Measurements from ENCODE around the gene NCOA3. TPM values are rescaled to one million over a fixed set of nuclear protein-coding genes. Genes with fewer than 3 reads are reported as not detected.

Gene NCOA3
- total RNA-seq, 2 donors from 2014 or later, result 63.6 to 66.6 TPM

DNA sequence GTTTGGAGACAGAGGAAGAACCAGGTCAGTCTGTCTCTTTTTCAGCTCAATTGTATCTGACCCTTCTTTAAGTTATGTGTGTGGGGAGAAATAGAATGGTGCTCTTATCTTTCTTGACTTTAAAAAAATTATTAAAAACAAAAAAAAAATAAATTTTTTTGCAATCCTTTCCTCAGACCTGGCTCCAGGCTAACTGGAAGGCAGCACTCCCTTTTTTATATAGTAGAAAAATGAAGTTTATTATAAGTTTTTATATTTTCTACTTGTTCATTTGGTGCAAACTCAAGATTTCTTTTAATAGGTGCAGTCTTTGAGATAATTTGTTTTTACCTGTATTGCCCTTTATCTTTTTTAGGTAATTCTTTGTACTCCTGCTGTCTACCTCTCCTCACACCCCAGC, 153.9 kb downstream of the NCOA3 start:
- no peaks in the 10 kb centered on the region for H3K4me1 Mint-ChIP-seq (ENCODE audit: low read depth in 2 of 2)
- no peaks in the 10 kb centered on the region for H3K27me3 Mint-ChIP-seq
- ATAC-seq (no peak), DNase-seq (ENCODE audit: low spot score) (no peak)
- H3K9me3 Mint-ChIP-seq, result no peaks in the 10 kb centered on the region
- no peak overlapping the region for H3K4me3 Mint-ChIP-seq
- H3K36me3 Mint-ChIP-seq, result peaks cover 33% of the 10 kb centered on the region
- H3K27ac Mint-ChIP-seq, result no peak overlapping the region

GRCh38 chr20:47656318-47656717, 154.6 kb downstream of the NCOA3 start:
- H3K27me3 Mint-ChIP-seq, result no peaks in the 10 kb centered on the region
- no peak for ATAC-seq
- no peaks in the 10 kb centered on the region for H3K9me3 Mint-ChIP-seq
- DNase-seq (ENCODE audit: low spot score), result no peak
- no peak overlapping the region for H3K27ac Mint-ChIP-seq
- H3K4me3 Mint-ChIP-seq, result no peak overlapping the region
- H3K36me3 Mint-ChIP-seq, result peaks cover 28% of the 10 kb centered on the region
- H3K4me1 Mint-ChIP-seq (ENCODE audit: low read depth in 2 of 2), result no peaks in the 10 kb centered on the region

DNA sequence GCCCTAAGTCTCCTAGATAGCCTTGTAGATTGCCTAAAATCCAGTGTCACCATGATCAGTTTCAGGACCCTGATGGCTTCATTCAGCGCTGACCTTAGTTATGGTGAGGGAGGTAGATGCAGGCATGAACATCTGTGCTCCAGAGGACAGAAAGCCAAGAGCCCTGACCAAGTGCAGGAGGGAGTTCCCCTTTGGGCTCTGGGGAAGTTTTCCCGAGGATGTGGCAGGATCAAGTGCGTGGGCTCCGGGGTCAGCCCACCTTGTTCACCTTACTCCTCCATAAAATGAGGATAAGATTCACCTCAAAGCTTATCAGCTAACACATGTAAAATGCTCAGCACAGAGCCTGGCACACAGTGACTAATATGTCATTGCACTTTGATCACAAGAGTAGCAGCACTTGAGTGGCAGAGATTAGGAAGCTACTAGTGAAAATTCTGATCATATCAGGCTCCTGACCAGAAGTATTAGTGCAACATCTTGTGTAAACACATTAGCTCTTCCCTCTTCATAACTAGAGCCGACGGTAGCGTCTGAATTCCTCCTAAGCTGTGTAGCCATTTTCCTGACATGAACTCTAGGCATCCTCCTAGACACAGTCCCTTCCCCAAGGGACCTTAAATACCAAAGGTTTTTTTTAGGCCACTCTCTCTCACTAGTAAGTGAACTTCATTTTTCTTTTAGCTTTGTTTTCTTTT, 158.4 kb downstream of the NCOA3 start:
- Mint-ChIP-seq H3K9me3 (no peaks in the 10 kb centered on the region), H3K36me3 (peaks cover 9% of the 10 kb centered on the region), H3K27me3 (no peaks in the 10 kb centered on the region), H3K4me3 (no peak overlapping the region), H3K4me1 (ENCODE audit: low read depth in 2 of 2) (peaks cover 0 to 5% of the 10 kb centered on the region in 2 donors), H3K27ac (no peak overlapping the region)
- DNase-seq (ENCODE audit: low spot score), result no peak
- no peak for ATAC-seq

DNA sequence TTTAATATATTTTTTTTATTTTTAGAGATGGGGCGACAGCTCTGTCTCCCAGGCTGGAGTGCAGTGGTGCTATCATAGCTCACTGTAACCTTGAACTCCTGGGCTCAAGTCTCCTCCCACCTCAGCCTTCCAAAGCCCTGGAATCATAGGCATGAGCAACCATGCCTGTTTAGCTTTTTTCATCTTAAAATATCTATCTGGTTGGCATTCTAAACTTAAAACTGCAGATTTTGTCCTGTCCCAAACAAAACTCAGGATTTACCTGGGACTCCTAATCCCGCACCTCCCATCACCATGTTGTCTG, 158.9 kb downstream of the NCOA3 start:
- Mint-ChIP-seq H3K9me3 (no peaks in the 10 kb centered on the region), H3K4me3 (no peak overlapping the region), H3K4me1 (ENCODE audit: low read depth in 2 of 2) (peaks cover 0 to 5% of the 10 kb centered on the region in 2 donors), H3K27ac (no peak overlapping the region), H3K36me3 (peaks cover 6% of the 10 kb centered on the region), H3K27me3 (no peaks in the 10 kb centered on the region)
- DNase-seq (ENCODE audit: low spot score) (no peak), ATAC-seq (no peak)

DNA sequence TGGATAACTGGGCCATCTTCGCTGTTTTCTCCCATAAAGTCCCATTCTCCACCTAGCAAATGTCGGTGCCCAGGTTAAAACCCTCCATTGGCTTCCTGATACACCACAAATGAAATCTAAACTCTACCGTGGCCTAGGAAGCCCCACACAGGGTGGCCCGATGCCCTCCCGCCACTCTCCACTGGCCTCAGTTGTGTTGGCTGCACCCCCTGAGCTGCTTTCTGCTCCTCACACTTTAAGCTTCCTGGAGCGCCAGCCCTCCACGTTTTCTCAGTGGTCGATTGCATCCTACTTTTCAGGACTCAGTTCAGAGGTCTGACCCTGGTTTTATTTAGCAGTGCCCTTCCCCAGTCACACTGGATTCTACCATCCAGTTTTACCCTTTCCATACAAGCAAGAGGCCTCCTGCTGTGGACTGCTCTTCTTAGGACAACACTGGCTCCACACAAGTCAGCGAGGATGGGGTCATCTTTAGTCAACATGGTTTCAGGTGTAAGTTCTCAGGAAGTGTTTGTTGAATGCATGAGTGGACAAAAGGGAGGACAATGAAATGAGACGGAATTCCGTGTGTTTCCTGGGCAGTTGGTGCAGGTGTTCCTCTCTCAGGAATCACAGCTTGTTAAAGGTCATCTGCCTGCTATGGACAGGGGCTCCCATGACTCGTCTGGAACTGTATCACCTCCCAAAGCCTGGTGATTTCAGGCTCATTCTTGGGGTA, 159.5 kb downstream of the NCOA3 start:
- Mint-ChIP-seq H3K27me3 (no peaks in the 10 kb centered on the region), H3K9me3 (no peaks in the 10 kb centered on the region), H3K4me3 (no peak overlapping the region), H3K4me1 (ENCODE audit: low read depth in 2 of 2) (peaks cover 0 to 5% of the 10 kb centered on the region in 2 donors), H3K27ac (no peak overlapping the region), H3K36me3 (peaks cover 6% of the 10 kb centered on the region)
- ATAC-seq (no peak), DNase-seq (ENCODE audit: low spot score) (no peak)

DNA sequence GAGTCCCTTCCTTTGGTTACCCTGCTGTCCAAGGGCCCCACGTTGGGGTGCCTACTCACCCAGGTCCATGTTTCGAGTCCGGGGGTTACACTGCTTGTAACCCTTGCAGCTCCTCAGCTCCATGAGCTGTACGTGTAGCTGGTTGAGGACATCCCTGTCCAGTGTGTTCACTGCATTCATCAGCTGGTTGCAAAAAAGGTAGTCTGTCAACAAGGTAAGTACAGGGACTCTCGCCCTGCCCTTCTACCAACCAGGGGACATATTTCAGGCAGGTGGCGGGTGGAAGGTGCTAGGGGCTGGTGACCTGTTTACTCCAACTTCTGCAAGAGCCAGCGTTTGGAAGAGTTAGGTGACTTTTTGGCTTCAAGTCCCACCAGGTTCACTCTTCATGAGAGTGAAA, 160.0 kb downstream of the NCOA3 start:
- Mint-ChIP-seq H3K27ac (no peak overlapping the region), H3K4me3 (no peak overlapping the region), H3K9me3 (no peaks in the 10 kb centered on the region), H3K27me3 (no peaks in the 10 kb centered on the region), H3K4me1 (ENCODE audit: low read depth in 2 of 2) (peaks cover 0 to 5% of the 10 kb centered on the region in 2 donors), H3K36me3 (peaks cover 6% of the 10 kb centered on the region)
- no peak for DNase-seq (ENCODE audit: low spot score)
- no peak for ATAC-seq

DNA sequence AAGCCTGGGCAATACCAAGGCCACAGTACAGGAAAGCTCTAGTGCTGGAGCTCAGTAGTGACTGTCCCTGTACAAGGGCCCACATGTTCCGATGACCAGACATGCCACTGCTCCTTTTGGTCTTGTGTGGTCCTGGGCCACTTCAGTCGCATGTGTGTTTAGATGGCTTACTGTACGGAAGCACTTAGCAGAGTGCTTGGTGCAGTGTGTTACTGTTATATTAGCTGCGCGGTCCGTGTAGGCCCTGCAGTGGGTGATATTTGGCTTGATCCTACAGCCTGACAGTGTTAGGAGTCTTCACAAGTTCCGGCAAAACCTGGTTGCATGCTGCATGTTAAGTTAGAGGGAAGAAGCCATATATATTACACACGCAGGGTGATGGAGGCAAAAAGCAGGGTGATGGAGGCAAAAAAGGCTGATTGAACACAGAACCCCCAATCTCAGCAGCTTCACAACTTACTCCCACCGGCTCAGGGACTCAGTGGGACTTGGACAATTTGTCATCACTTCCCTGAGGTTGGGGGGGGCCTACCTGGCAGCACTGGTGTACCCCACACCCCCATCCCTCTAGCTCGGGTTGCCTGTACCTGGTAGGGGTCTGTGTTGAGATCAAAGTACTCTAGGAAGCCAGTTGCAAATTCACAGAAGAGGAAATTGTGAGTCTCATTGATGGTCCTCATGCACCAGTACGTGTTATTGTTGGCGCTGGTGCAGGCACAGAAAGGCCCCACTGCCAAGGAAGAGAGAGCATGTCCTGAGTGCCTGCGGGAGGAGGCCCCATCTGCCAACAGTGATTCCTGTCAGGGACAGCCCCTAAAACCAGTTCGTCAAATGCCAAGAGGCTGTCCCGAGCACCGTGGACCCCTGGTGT, 161.0 kb downstream of the NCOA3 start:
- no peak for ATAC-seq
- peaks cover 0 to 5% of the 10 kb centered on the region in 2 donors for H3K4me1 Mint-ChIP-seq (ENCODE audit: low read depth in 2 of 2)
- no peak overlapping the region for H3K4me3 Mint-ChIP-seq
- H3K27ac Mint-ChIP-seq, result no peak overlapping the region
- no peak for DNase-seq (ENCODE audit: low spot score)
- H3K9me3 Mint-ChIP-seq, result no peaks in the 10 kb centered on the region
- no peaks in the 10 kb centered on the region for H3K27me3 Mint-ChIP-seq
- peaks cover 6% of the 10 kb centered on the region for H3K36me3 Mint-ChIP-seq

- H3K4me1 Mint-ChIP-seq (ENCODE audit: low read depth in 2 of 2), result peaks cover 0 to 9% of the 10 kb centered on the region in 2 donors
- H3K36me3 Mint-ChIP-seq, result no peaks in the 10 kb centered on the region
- DNase-seq (ENCODE audit: low spot score) (peak; percentile 71), ATAC-seq (peak; percentile 71 to 72)
- H3K27me3 Mint-ChIP-seq, result no peaks in the 10 kb centered on the region
- no peak overlapping the region for H3K27ac Mint-ChIP-seq
- no peaks in the 10 kb centered on the region for H3K9me3 Mint-ChIP-seq
- H3K4me3 Mint-ChIP-seq, result no peak overlapping the region
Observed at GRCh38 chr20:47663354-47664067, 161.8 kb downstream of the NCOA3 start.

- Mint-ChIP-seq H3K36me3 (no peaks in the 10 kb centered on the region), H3K27ac (no peak overlapping the region), H3K9me3 (no peaks in the 10 kb centered on the region), H3K27me3 (no peaks in the 10 kb centered on the region), H3K4me1 (ENCODE audit: low read depth in 2 of 2) (peaks cover 0 to 9% of the 10 kb centered on the region in 2 donors), H3K4me3 (no peak overlapping the region)
- no peak for DNase-seq (ENCODE audit: low spot score)
- no peak for ATAC-seq
Observed at GRCh38 chr20:47664068-47664437, 162.4 kb downstream of the NCOA3 start.

GRCh38 chr20:47664744-47665143, 163.1 kb downstream of the NCOA3 start:
- Mint-ChIP-seq H3K27ac (no peak overlapping the region), H3K27me3 (no peaks in the 10 kb centered on the region), H3K4me1 (ENCODE audit: low read depth in 2 of 2) (peaks cover 0 to 9% of the 10 kb centered on the region in 2 donors), H3K4me3 (no peak overlapping the region), H3K9me3 (no peaks in the 10 kb centered on the region), H3K36me3 (no peaks in the 10 kb centered on the region)
- no peak for DNase-seq (ENCODE audit: low spot score)
- no peak for ATAC-seq

- Mint-ChIP-seq H3K27me3 (no peaks in the 10 kb centered on the region), H3K27ac (no peak overlapping the region), H3K4me3 (no peak overlapping the region), H3K4me1 (ENCODE audit: low read depth in 2 of 2) (peaks cover 0 to 9% of the 10 kb centered on the region in 2 donors), H3K9me3 (no peaks in the 10 kb centered on the region), H3K36me3 (no peaks in the 10 kb centered on the region)
- ATAC-seq (no peak), DNase-seq (ENCODE audit: low spot score) (no peak)
Observed at GRCh38 chr20:47665221-47665991, 163.7 kb downstream of the NCOA3 start.

DNA sequence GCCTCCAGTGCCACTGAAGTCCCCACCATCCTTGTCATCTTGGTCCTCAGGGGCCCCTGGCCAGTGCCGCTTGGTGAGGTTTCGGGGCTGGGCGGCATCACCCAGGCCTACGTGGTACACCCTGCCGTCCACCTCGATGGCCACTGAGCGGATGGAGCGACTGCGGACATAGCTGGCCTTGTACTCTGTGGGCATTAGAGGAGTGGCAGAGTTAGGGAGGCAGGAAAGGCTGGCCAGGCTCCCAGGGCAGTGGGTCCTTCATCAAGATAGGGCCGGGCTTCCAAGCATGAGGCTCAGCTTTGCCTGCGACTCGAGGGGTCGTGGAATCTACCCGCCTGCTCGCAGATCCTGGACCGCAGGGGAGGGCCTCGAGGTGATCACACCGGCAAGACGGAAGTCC, 164.6 kb downstream of the NCOA3 start:
- ATAC-seq, result no peak
- H3K9me3 Mint-ChIP-seq, result no peaks in the 10 kb centered on the region
- H3K27ac Mint-ChIP-seq, result peak overlapping the region in 1 of 2 donors; percentile 41
- no peaks in the 10 kb centered on the region for H3K27me3 Mint-ChIP-seq
- H3K4me1 Mint-ChIP-seq (ENCODE audit: low read depth in 2 of 2), result peaks cover 0 to 9% of the 10 kb centered on the region in 2 donors
- DNase-seq (ENCODE audit: low spot score), result no peak
- H3K4me3 Mint-ChIP-seq, result no peak overlapping the region
- no peaks in the 10 kb centered on the region for H3K36me3 Mint-ChIP-seq

DNA sequence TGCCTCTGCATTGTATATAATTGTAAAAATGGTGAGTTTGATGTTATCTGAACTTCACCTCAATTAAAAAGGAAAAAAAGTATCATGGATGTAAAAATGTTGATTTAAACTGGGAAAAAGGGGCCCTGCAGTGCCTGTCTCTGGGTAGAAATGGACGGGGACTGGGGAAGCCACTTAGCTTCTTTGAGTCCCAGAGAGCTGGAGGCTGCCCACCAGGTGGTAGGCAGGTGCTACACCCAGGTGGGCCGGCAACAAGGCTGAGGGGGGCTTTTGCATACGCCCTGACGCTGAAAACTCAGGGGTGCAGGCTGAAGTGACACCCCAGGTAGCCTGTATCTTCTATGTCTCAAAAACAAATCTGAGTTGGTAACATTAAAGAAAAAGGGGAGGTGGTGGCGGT, 165.4 kb downstream of the NCOA3 start:
- Mint-ChIP-seq H3K27me3 (no peaks in the 10 kb centered on the region), H3K4me3 (no peak overlapping the region), H3K9me3 (no peaks in the 10 kb centered on the region), H3K4me1 (ENCODE audit: low read depth in 2 of 2) (peaks cover 0 to 9% of the 10 kb centered on the region in 2 donors), H3K27ac (no peak overlapping the region), H3K36me3 (no peaks in the 10 kb centered on the region)
- no peak for DNase-seq (ENCODE audit: low spot score)
- no peak for ATAC-seq
